ENCODE results near the gene DMTF1. TPM values are rescaled to one million over a fixed set of nuclear protein-coding genes. Genes with fewer than 3 reads are reported as not detected.

The DMTF1 gene
- total and polyA plus RNA-seq, 9 of the 15 experiments (the other 6 are each of a cell fraction or from before 2014, with no cell fraction given) = 25.7 to 208 (median 74.7) TPM

DNA sequence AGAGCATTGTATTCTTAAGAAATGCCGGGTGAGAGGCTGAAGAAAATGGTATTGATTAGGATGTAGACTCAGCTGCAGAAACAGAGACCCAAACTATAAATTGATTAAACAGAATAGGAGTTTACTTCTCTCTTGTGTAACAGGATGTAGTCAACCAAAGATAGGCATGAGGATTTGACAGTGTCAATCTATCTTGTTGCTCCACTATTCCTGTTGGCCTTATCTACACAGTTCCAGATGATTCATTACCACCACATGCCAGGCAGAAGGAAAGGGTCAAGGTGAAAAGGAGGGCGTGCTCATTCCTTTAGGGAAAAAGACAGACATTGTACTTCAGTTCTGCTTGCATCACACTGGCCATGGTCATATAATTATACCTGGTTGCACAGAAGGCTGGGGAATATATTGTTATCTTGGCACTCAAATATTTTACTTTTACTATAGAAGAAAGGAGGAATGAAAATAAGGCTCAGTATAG is 11.9 kb upstream of the DMTF1 start (continued):
- TF ChIP-seq, protein P1, sequence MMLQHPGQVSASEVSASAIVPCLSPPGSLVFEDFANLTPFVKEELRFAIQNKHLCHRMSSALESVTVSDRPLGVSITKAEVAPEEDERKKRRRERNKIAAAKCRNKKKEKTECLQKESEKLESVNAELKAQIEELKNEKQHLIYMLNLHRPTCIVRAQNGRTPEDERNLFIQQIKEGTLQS (IDR thresholded peaks at IDR 0.05) = peak; percentile 90
- TF ChIP-seq, protein P1 (CRISPR knock-in tag; conservative IDR thresholded peaks at IDR 0.05) = no peak
- peak; percentile 16; the same call in 1 of the 2 replicates for TF ChIP-seq MYBL2 (IDR thresholded peaks at IDR 0.05; ENCODE audit: low read depth)
- no peak for TF ChIP-seq MYBL2 (CRISPR knock-in tag; IDR thresholded peaks at IDR 0.05; ENCODE audit: borderline replicate concordance)
- TF ChIP-seq RBM39 (optimal IDR thresholded peaks at IDR 0.05; ENCODE audit: low read depth, low read length) = no peak
- TF ChIP-seq SMARCA5 (IDR thresholded peaks at IDR 0.05) = no peak
- TF ChIP-seq, protein P2, sequence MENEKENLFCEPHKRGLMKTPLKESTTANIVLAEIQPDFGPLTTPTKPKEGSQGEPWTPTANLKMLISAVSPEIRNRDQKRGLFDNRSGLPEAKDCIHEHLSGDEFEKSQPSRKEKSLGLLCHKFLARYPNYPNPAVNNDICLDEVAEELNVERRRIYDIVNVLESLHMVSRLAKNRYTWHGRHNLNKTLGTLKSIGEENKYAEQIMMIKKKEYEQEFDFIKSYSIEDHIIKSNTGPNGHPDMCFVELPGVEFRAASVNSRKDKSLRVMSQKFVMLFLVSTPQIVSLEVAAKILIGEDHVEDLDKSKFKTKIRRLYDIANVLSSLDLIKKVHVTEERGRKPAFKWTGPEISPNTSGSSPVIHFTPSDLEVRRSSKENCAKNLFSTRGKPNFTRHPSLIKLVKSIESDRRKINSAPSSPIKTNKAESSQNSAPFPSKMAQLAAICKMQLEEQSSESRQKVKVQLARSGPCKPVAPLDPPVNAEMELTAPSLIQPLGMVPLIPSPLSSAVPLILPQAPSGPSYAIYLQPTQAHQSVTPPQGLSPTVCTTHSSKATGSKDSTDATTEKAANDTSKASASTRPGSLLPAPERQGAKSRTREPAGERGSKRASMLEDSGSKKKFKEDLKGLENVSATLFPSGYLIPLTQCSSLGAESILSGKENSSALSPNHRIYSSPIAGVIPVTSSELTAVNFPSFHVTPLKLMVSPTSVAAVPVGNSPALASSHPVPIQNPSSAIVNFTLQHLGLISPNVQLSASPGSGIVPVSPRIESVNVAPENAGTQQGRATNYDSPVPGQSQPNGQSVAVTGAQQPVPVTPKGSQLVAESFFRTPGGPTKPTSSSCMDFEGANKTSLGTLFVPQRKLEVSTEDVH (IDR thresholded peaks at IDR 0.05; ENCODE audit: low read depth, partially characterized antibody) = peak; percentile 63
- TF ChIP-seq THRAP3 (IDR thresholded peaks at IDR 0.05; ENCODE audit: borderline replicate concordance) = no peak
- TF ChIP-seq FOS (IDR thresholded peaks at IDR 0.05; ENCODE audit: extremely low read depth, insufficient read length) = peak; percentile 20
- no peak for TF ChIP-seq LCOR (CRISPR knock-in tag; IDR thresholded peaks at IDR 0.05)
- TF ChIP-seq E2F6 (IDR thresholded peaks at IDR 0.05; ENCODE audit: borderline replicate concordance in 1 of 2, extremely low read depth in 1 of 2, insufficient read depth in 1 of 2, insufficient read length in 1 of 2, low read depth in 1 of 2, low read length in 1 of 2, poor library complexity in 1 of 2, severe bottlenecking in 1 of 2) = peak in 1 of 2 experiments; percentile 41
- peak; percentile 94 for TF ChIP-seq PYGO2 (tag; IDR thresholded peaks at IDR 0.05)
- peak; percentile 98 for TF ChIP-seq TAL1 (IDR thresholded peaks at IDR 0.05)
- no peak for TF ChIP-seq U2AF1 (optimal IDR thresholded peaks at IDR 0.05; ENCODE audit: low read depth, low read length)
- peak; percentile 99 for TF ChIP-seq TRIM24 (IDR thresholded peaks at IDR 0.05)
- TF ChIP-seq BACH1 (tag; IDR thresholded peaks at IDR 0.05) = no peak
- TF ChIP-seq HNRNPH1 (optimal IDR thresholded peaks at IDR 0.05; ENCODE audit: low read depth, low read length) = no peak
- TF ChIP-seq ZNF12 (CRISPR knock-in tag; IDR thresholded peaks at IDR 0.05) = no peak
- no peak for TF ChIP-seq DIDO1 (tag; IDR thresholded peaks at IDR 0.05; ENCODE audit: low read depth)
- peak; percentile 94 for TF ChIP-seq ZNF592 (IDR thresholded peaks at IDR 0.05)
- TF ChIP-seq ZNF274 (IDR thresholded peaks at IDR 0.05; ENCODE audit: borderline replicate concordance, low read depth, low read length) = no peak

Data from K562 (cell line).